ENCODE results near the gene CPOX.

Gene CPOX

GRCh38 chr3:98594628-98595324, 1.4 kb upstream of the CPOX start:
- DNase-seq: no peak

- DNase-seq: no peak
Observed at GRCh38 chr3:98592345-98592935, 971 bp downstream of the CPOX start.

- DNase-seq: no peak
Observed at GRCh38 chr3:98589331-98590036, 3.9 kb downstream of the CPOX start.

- no peak for DNase-seq
Observed at GRCh38 chr3:98588065-98588464, 5.3 kb downstream of the CPOX start.

GRCh38 chr3:98587654-98588053, 5.8 kb downstream of the CPOX start:
- DNase-seq: no peak

- DNase-seq: no peak
Observed at GRCh38 chr3:98584547-98584946, 8.9 kb downstream of the CPOX start.

GRCh38 chr3:98583766-98584165, 9.6 kb downstream of the CPOX start:
- no peak for DNase-seq

- no peak for DNase-seq
Observed at GRCh38 chr3:98582042-98582441, 11.4 kb downstream of the CPOX start.

GRCh38 chr3:98581474-98581873, 11.9 kb downstream of the CPOX start:
- no peak for DNase-seq

GRCh38 chr3:98580401-98581386, 12.7 kb downstream of the CPOX start:
- DNase-seq: no peak

- DNase-seq: no peak
Observed at GRCh38 chr3:98577178-98577895, 16.1 kb downstream of the CPOX start.

- no peak for DNase-seq
Observed at GRCh38 chr3:98574132-98574531, 19.3 kb downstream of the CPOX start.

GRCh38 chr3:98573181-98573728, 20.2 kb downstream of the CPOX start:
- no peak for DNase-seq

GRCh38 chr3:98568402-98568801, 25.0 kb downstream of the CPOX start:
- no peak for DNase-seq

GRCh38 chr3:98567666-98568270, 25.6 kb downstream of the CPOX start:
- no peak for DNase-seq

GRCh38 chr3:98565843-98566242, 27.6 kb downstream of the CPOX start:
- no peak for DNase-seq

- DNase-seq: peak; percentile 35
Observed at GRCh38 chr3:98565237-98565643, 28.2 kb downstream of the CPOX start.

- DNase-seq: no peak
Observed at GRCh38 chr3:98564282-98565005, 29.0 kb downstream of the CPOX start.

- no peak for DNase-seq
Observed at GRCh38 chr3:98563661-98564281, 29.6 kb downstream of the CPOX start.
